D721Med (cell line): ENCODE measurements around the gene XNDC1N.

Source experiments
- DNase-seq: peaks from one replicate; pipeline ENCODE4 v3.0.0; 2011; ENCODE audit warnings: low spot score; ENCODE audit not compliant: insufficient read length
- FAIRE-seq: peaks from 2 replicates; lab custom pipeline; 2011; peaks lifted over from hg19 to GRCh38; lab: Jason Lieb, UNC
- TF ChIP-seq, protein P1 (sequence below): IDR thresholded peaks from 2 replicates; pipeline ENCODE4 v1.5.1; 2012; ENCODE audit warnings: mild to moderate bottlenecking, control low read depth; ENCODE audit not compliant: insufficient read depth; ENCODE audit errors: missing control alignments

XNDC1N gene

DNA sequence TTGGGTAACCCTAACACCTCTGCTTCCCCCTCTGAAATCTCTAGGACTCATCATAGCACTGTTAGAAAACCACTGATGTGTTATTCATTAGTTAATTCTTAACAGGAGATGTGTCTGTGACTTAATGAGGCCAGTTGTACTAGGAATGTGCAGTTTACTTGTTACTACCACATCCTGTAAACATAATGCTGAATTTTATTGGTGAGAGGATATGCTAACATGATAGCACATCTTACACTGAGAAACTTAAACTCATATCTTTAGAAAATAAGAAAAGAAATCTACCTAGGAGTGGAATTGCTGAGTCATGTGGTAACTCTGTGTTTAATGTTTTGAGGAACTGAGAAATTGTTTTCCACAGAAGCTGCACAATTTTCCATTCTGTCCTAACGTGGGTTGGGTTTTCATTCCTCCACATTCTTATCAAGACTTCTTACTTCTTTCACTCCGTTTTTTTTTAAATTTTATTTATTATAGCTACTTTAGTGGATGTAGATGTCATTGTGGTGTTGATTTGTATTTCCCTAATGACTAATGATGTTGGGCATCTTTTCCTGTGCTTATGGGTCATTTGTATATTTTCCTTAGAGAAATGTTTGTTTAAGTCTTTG is 34.1 kb upstream of the XNDC1N start:
- no peak for FAIRE-seq
- DNase-seq, result no peak
- TF ChIP-seq, protein P1, sequence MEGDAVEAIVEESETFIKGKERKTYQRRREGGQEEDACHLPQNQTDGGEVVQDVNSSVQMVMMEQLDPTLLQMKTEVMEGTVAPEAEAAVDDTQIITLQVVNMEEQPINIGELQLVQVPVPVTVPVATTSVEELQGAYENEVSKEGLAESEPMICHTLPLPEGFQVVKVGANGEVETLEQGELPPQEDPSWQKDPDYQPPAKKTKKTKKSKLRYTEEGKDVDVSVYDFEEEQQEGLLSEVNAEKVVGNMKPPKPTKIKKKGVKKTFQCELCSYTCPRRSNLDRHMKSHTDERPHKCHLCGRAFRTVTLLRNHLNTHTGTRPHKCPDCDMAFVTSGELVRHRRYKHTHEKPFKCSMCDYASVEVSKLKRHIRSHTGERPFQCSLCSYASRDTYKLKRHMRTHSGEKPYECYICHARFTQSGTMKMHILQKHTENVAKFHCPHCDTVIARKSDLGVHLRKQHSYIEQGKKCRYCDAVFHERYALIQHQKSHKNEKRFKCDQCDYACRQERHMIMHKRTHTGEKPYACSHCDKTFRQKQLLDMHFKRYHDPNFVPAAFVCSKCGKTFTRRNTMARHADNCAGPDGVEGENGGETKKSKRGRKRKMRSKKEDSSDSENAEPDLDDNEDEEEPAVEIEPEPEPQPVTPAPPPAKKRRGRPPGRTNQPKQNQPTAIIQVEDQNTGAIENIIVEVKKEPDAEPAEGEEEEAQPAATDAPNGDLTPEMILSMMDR, result no peak

GRCh38 chr11:71955898-71956456 is 27.6 kb upstream of the XNDC1N start:
- no peak for FAIRE-seq
- TF ChIP-seq, protein P1, result no peak

GRCh38 chr11:71951741-71952310 is 23.4 kb upstream of the XNDC1N start:
- no peak for DNase-seq
- TF ChIP-seq, protein P1, result no peak
- FAIRE-seq, result no peak

More at GRCh38 chr11:71955898-71956456, 27.6 kb upstream of the XNDC1N start:
- no peak for DNase-seq

DNA sequence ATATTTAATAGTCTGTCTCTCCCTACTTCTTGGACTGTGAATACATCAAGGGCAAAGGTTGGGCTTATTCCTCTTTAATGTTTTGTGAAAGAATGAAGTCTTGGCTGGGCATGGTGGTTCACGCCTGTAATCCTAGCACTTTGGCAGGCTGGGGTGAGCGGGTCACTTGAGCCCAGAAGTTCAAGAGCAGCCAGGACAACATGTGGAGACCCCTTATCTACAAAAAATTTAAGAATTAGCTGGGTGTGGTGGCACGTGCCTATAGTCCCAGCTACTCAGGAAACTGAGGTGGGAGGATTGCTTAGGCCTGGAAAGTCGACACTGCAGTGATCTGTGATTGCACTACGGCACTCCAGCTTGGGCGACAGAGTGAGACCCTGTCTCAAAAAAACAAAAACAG is 20.6 kb upstream of the XNDC1N start:
- DNase-seq, result no peak
- TF ChIP-seq, protein P1, result no peak
- FAIRE-seq, result no peak

- TF ChIP-seq, protein P1, result no peak
- no peak for DNase-seq
- no peak for FAIRE-seq
Observed at GRCh38 chr11:71948314-71949027, 20.1 kb upstream of the XNDC1N start.

GRCh38 chr11:71947498-71947897 is 19.1 kb upstream of the XNDC1N start:
- DNase-seq, result no peak
- FAIRE-seq, result no peak

More at GRCh38 chr11:71947498-71947897, 19.1 kb upstream of the XNDC1N start:
- TF ChIP-seq, protein P1, result no peak
